HL-60 (cell line): ENCODE results near the gene CORT.

Source experiments
- DNase-seq, 2 experiments: peaks; one replicate each; pipeline ENCODE4 v3.0.0-alpha.2; 2010 to 2020; ENCODE audit warnings: low read depth in 1 of 2, low spot score in 1 of 2
- H3K27ac ChIP-seq: fragments of 250-450 bp; sonication (Bioruptor Pico); replicated peaks from 2 replicates; pipeline ENCODE4 v1.5.1; 2020; ENCODE audit warnings: mild to moderate bottlenecking, moderate library complexity
- H3K27me3 ChIP-seq: fragments of 250-450 bp; sonication (Bioruptor Pico); 2 replicates; pipeline ENCODE4 v1.5.1; 2021; ENCODE audit warnings: mild to moderate bottlenecking, moderate library complexity; ENCODE audit not compliant: insufficient read depth, poor library complexity, severe bottlenecking
- H3K4me3 ChIP-seq: replicated peaks from 2 replicates; pipeline ENCODE4 v1.5.1; 2011; ENCODE audit warnings: mild to moderate bottlenecking, control low read depth, low read length; ENCODE audit not compliant: insufficient read depth
- CTCF ChIP-seq: IDR thresholded peaks from one replicate; pipeline ENCODE4 v1.5.1; 2011; ENCODE audit warnings: low read length, control low read depth, inconsistent platforms; ENCODE audit not compliant: insufficient read depth
- GABPA ChIP-seq: IDR thresholded peaks from 2 replicates; pipeline ENCODE4 v1.6.1; 2012; ENCODE audit warnings: low read depth
- POLR2AphosphoS5 ChIP-seq: IDR thresholded peaks from 2 replicates; pipeline ENCODE4 v1.6.1; 2012; ENCODE audit warnings: low read depth
- REST ChIP-seq: IDR thresholded peaks from 2 replicates; pipeline ENCODE4 v1.6.1; 2012; ENCODE audit warnings: low read depth; ENCODE audit not compliant: insufficient replicate concordance
- SPI1 ChIP-seq: IDR thresholded peaks from 2 replicates; pipeline ENCODE4 v1.6.1; 2012; ENCODE audit warnings: low read depth, mild to moderate bottlenecking, borderline replicate concordance

CORT gene

GRCh38 chr1:10484521-10484920 is 34.7 kb downstream of the CORT start:
- no peak for TF ChIP-seq CTCF
- no peak for TF ChIP-seq POLR2AphosphoS5
- no peak for TF ChIP-seq SPI1
- TF ChIP-seq GABPA = no peak
- TF ChIP-seq REST = no peak
- H3K27ac ChIP-seq = no peak overlapping the region
- DNase-seq = peak; percentile 20 to 33
- no peak overlapping the region for H3K4me3 ChIP-seq
- no peaks in the 10 kb centered on the region for H3K27me3 ChIP-seq

- H3K27me3 ChIP-seq = no peaks in the 10 kb centered on the region
- no peak for TF ChIP-seq REST
- TF ChIP-seq POLR2AphosphoS5 = no peak
- no peak for TF ChIP-seq SPI1
- no peak for TF ChIP-seq GABPA
- TF ChIP-seq CTCF = no peak
- H3K27ac ChIP-seq = no peak overlapping the region
- no peak overlapping the region for H3K4me3 ChIP-seq
- no peak for DNase-seq
Measured at GRCh38 chr1:10489291-10490055, 39.6 kb downstream of the CORT start.

- no peak for TF ChIP-seq CTCF
- TF ChIP-seq REST = no peak
- TF ChIP-seq POLR2AphosphoS5 = no peak
- TF ChIP-seq GABPA = no peak
- no peak for TF ChIP-seq SPI1
- Histone ChIP-seq H3K27ac (no peak overlapping the region), H3K4me3 (no peak overlapping the region), H3K27me3 (no peaks in the 10 kb centered on the region)
- DNase-seq = no peak
Measured at GRCh38 chr1:10490286-10490970, 40.6 kb downstream of the CORT start.
